GM19351 (cell line): ENCODE measurements around the gene ARHGAP24.
A peak's percentile ranks its signal among the peaks of the same experiment; 100 is the strongest.
"Not testable (repeated sequence)": the region's sequence is repeated elsewhere in the genome, so short reads cannot be mapped to it uniquely, and the experiment has no call there.

Experiments
- ATAC-seq: cut with Tn5 transposase; IDR thresholded peaks from one replicate; pipeline ENCODE4 v1.9.1; 2021; ENCODE audit warnings: mild to moderate bottlenecking, moderate library complexity; ENCODE audit not compliant: unreplicated experiment

The ARHGAP24 gene

DNA sequence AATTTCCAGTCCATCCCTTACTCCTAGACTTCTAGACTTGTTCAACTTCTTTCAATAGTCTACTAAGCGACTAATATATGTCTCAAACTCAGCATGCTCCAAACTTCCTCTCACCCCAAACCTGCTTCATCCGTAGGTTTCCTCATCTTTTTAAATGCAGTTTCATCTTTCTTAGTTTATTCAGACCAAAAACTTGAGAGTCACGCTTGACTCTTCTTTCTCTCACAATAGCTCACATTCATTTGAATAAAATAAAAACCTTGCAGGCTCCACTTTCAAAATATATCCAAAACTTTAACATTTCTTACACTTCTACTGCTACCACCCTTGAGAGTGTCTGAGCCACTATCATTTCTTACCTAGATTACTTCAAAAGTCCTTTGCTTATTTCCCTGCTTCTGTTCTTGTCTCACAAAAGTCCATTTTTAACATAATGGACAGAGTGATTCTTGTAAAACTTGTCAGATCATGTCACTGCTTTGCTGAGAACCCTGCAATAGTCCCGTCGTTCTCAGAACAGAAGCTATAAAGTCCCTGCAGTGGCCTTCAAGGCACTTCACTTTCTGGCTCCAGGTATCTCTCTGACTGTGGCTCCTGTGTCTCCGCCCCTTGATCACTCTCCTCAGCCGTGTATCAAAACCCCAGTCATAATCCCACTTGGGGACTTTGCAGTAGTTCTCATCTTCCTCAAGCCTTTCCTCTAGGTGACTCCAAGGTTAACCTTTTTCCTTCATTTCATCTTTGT is 167.6 kb downstream of the ARHGAP24 start:
- peak; percentile 70 for ATAC-seq

GRCh38 chr4:85644061-85644460 is 169.1 kb downstream of the ARHGAP24 start:
- ATAC-seq: no peak

DNA sequence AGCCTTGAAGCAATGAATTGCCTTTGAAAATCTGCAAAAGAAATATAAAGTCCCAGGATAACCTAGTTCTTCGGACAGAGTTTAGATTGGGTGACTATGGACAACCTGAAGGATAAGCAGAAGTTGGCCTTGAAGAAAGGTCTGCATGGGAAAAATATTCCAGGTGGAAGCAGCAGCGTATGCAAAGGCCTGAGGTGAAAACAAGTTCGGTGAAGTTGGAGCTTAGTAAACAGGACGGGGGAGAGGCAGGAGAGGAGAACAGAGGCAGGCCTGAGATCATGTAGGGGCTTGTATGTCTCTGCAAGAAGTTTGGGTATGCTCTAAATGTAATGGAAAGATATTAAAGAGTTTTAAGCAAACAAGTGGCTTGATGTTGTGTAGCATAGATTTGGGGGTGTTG is 176.0 kb downstream of the ARHGAP24 start:
- ATAC-seq: no peak

DNA sequence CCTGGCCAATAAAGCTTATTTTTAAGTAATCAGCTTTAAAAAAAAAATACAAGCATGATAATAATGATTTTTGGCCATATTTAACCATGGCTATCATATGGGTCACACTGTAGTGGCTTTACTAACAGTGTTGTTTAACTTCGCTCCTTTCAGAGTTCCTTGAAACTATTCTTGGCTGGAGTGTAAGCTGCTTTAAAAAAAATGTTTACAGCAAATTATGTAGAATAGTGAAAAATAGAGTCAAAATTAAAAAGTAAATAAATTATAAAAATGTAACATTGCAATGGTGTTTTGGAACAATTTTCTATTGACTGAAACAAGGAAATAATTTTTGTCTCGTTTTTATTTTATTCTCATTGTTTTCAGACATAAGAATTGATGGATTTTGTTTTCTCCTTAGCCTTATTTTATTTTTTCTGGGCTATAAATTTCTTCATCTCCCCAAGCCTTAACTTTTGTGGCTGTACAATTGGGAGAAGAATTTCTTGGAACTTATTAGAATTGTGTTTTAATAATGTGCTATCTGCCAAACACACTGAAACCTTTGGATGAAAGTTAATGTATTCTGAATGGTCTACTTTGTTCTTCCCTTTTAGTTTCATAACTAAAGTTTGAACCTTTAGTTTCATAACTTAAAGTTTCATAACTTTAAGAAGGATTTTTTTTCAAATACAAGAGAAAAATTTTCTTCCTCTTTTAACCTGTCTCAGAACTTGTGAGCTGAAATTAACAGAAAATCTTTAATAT is 182.0 kb downstream of the ARHGAP24 start:
- no peak for ATAC-seq

- peak; percentile 28 for ATAC-seq
Measured at GRCh38 chr4:85658766-85659439, 184.0 kb downstream of the ARHGAP24 start.

DNA sequence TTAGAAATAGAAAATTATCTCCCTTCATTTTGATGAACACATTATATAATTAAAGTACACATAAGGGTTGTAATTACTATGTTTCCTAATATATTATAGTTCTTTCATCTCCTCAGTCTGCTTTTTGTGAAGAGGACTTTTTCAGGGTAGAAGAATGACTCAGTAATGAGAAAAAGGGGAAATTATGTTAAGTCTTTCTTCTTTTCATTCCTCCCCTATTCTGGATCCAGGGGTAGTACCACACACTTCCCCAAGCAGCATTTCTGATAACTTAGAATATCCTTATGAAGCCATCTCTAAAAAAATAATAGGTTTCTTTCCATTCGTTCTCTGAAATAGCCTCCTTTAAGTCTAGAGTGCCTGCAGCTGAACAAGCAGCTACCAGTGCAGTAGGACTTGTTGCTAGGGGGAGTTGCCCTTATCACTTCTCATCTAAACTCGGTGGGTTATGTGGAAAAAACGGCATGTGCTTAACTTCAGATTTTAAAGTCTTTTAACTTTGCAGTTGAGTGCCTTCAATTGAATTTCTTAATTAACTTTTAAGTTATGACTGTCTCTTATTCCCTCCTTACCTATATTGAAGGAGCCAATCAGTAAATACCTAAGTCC is 184.8 kb downstream of the ARHGAP24 start:
- ATAC-seq: peak; percentile 22

- not testable (repeated sequence) for ATAC-seq
Measured at GRCh38 chr4:85666625-85667024, 191.7 kb downstream of the ARHGAP24 start.

DNA sequence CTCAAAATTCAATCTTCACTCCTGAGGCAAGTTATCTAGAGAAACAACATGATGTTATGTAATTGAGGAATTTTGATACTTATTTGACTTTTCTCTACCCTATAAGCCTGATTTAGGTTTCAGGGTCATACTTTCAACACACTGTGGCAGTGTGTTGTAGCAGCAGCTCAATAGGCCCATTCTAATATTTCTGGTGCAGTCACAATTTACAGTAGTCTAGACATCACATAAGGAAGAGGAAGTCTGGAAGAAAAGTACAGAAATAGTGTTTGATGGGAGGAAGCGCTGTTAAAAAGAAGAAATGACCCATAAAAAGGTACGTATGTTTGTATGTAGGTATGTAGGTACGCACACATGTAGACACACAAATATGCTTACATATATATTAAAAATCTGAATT is 194.3 kb downstream of the ARHGAP24 start:
- no peak for ATAC-seq

- no peak for ATAC-seq
Measured at GRCh38 chr4:85669992-85670548, 195.1 kb downstream of the ARHGAP24 start.

- no peak for ATAC-seq
Measured at GRCh38 chr4:85671120-85671519, 196.2 kb downstream of the ARHGAP24 start.

- ATAC-seq: no peak
Measured at GRCh38 chr4:85672116-85672515, 197.2 kb downstream of the ARHGAP24 start.

DNA sequence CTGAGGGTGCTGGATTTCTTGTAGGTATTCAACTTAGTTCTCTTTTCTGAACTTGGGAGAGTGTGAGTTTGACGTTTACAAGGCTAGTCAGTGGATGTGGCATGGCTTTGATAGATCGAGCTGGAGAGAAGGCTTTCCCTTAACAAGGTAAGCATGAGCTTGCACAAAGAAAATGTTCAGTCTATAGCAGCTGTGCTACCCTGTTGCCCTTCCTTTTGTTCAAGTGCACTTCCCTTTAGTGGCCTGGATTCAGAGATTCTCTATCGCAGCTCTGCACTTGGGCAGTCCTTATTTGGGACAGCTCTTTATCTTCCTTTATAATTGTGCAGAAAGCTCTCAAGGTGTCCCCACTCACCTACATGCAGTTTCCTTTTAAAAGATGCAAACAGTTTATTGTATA is 198.0 kb downstream of the ARHGAP24 start:
- peak; percentile 32 for ATAC-seq

GRCh38 chr4:85673540-85673939 is 198.6 kb downstream of the ARHGAP24 start:
- ATAC-seq: peak; percentile 59

DNA sequence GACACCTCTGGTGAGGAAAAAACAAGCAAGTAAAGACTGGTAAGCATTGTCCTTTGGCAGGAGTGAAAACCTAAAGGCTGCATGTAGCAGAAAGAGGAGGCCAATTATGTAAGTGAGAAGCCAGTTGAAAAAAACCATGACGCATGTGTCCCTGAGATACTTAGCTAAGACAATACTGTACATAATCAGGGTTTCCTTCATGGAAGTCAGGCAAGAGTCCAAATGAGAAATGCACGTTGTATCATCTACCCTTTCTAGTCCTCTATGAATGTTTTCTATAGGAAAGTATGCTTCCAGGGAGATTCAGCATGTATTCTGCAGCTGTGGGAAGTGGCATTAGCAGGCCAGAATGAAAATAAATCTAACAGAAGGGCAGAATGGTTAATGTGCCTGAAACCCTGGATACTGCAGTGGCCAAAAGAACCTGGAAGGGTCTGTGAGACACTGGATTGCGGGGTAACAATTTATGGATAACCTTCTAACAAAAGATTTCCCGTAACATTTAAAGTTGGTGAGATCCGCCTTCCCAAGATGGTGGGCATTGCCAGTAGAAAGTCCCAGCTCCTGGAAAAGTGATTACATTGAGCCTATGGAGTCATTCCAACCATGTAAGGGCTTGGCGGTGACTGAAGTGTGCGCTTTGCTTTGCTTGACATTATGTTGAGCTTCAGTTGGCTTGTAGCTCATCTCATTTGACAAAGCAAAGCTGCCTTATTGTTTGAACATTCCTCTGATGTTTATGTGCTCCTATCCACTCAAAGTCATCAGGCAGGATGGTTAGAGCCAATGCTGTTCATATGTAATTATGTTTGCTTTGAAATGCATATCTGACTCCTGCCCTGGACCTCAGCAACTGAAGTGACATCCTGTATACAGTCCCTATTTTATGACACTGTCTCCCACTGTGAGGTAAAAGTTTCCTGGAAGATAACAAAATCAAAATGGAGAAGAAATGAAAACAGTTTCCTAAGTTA is 200.4 kb downstream of the ARHGAP24 start:
- no peak for ATAC-seq

DNA sequence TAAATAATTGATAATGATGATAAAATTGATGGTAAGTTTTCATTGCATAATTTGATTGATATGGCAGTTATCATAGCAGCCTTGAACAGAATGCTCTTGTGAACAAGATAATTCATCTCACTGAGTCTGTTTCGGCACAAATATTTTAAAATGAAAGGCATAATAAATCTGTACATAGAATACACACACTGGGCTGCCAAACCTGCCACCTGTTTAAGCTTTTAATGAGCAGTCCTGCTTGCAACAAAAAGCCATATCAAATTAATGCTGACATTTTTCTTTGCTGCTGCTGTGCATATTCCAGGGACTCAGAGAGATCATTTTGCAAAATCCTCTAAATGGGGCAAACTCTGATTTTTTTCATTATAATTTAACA is 201.1 kb downstream of the ARHGAP24 start:
- no peak for ATAC-seq

DNA sequence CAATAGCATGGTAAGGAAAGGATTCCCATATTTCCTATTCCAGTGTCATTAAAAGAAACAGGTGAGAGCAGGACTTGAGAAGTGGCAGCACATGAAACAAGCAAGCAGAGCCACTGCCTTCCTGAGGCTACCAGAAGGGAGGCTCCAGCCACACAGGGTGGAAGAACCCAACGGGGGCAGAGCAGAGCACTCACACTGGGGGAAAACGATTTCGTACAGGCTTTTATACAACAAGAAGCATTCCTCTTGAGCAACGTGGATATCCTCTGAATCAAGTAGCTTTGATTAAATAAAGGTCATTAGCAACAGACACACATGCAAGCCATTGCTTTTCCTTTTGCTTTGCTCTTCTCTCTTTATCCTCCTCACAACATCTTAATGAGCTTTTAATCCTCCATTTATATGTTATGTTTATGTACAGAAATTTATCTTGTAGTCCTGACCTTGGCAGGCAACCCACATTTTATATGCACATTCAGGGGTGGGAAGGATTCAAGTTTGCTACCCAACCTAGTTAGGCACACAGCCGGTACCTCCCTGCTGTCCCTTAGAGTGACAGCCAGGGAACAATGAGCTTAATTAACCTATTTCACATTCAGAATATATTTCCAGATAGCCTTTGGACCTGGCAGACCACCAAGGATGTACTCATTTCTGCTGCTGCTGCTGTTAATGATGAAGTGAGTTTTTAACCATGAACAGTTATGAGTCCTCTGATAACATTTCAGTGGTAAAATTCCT is 202.1 kb downstream of the ARHGAP24 start:
- no peak for ATAC-seq

DNA sequence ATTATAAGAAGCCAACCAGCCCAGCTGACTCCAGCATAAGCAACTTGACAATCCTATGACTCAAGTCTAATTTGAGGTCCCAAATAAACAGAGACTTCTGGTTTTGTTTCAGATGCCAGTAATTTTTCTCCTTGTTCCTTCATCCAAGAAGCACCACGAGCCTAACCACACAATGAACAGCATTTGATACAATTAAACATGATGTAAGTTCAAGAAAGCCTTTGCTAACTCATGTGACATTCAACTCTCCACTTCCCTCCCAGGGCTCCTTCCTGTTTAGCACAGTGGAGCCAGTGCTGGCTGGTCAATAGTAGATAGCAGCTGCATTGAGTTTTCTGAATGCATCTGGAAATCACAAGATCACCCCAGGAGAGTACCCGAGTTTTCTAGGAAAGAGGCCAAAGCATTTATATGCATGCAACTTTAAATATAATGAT is 206.3 kb downstream of the ARHGAP24 start:
- ATAC-seq: peak; percentile 67

GRCh38 chr4:85681921-85682320 is 207.0 kb downstream of the ARHGAP24 start:
- no peak for ATAC-seq

GRCh38 chr4:85682391-85682790 is 207.4 kb downstream of the ARHGAP24 start:
- ATAC-seq: no peak
